NCI-H1436 treated with DMSO at 0.1 percent for 48 hours (cell line): ENCODE measurements around the gene CCSER1.

ENCODE experiments used
- DNase-seq: peaks from one replicate; lab custom pipeline; 2025; lab: John Stamatoyannopoulos, UW

CCSER1 gene

GRCh38 chr4:90128961-90129495 lies 1.8 kb downstream of the CCSER1 start:
- DNase-seq, result no peak

GRCh38 chr4:90130076-90130475 lies 2.9 kb downstream of the CCSER1 start:
- DNase-seq, result no peak

- DNase-seq, result no peak
Measured at GRCh38 chr4:90137555-90137954, 10.4 kb downstream of the CCSER1 start.

GRCh38 chr4:90142081-90142480 lies 14.9 kb downstream of the CCSER1 start:
- DNase-seq, result peak; percentile 23

GRCh38 chr4:90145319-90145718 lies 18.1 kb downstream of the CCSER1 start:
- DNase-seq, result no peak

GRCh38 chr4:90146306-90146705 lies 19.1 kb downstream of the CCSER1 start:
- DNase-seq, result no peak

- no peak for DNase-seq
Measured at GRCh38 chr4:90148574-90149148, 21.5 kb downstream of the CCSER1 start.

- no peak for DNase-seq
Measured at GRCh38 chr4:90152024-90152423, 24.8 kb downstream of the CCSER1 start.

GRCh38 chr4:90159193-90159592 lies 32.0 kb downstream of the CCSER1 start:
- DNase-seq, result no peak

- DNase-seq, result no peak
Measured at GRCh38 chr4:90160044-90160443, 32.9 kb downstream of the CCSER1 start.

- DNase-seq, result no peak
Measured at GRCh38 chr4:90162566-90162965, 35.4 kb downstream of the CCSER1 start.

- no peak for DNase-seq
Measured at GRCh38 chr4:90163872-90164271, 36.7 kb downstream of the CCSER1 start.

- DNase-seq, result no peak
Measured at GRCh38 chr4:90165883-90166282, 38.7 kb downstream of the CCSER1 start.

GRCh38 chr4:90171491-90171890 lies 44.3 kb downstream of the CCSER1 start:
- DNase-seq, result no peak

- no peak for DNase-seq
Measured at GRCh38 chr4:90174621-90175023, 47.4 kb downstream of the CCSER1 start.

GRCh38 chr4:90181644-90182043 lies 54.5 kb downstream of the CCSER1 start:
- no peak for DNase-seq

GRCh38 chr4:90183254-90183653 lies 56.1 kb downstream of the CCSER1 start:
- DNase-seq, result no peak

- DNase-seq, result no peak
Measured at GRCh38 chr4:90184560-90184959, 57.4 kb downstream of the CCSER1 start.

- DNase-seq, result no peak
Measured at GRCh38 chr4:90185416-90185815, 58.2 kb downstream of the CCSER1 start.

GRCh38 chr4:90186229-90186628 lies 59.0 kb downstream of the CCSER1 start:
- DNase-seq, result peak; percentile 27

GRCh38 chr4:90187148-90187884 lies 60.1 kb downstream of the CCSER1 start:
- DNase-seq, result peak; percentile 81

- no peak for DNase-seq
Measured at GRCh38 chr4:90189178-90189577, 62.0 kb downstream of the CCSER1 start.

- DNase-seq, result no peak
Measured at GRCh38 chr4:90189946-90190345, 62.8 kb downstream of the CCSER1 start.

- no peak for DNase-seq
Measured at GRCh38 chr4:90190525-90190924, 63.3 kb downstream of the CCSER1 start.
